Breast epithelium (tissue), 3 donors: Measurements from ENCODE around the gene RUSF1.

Source experiments
- POLR2A ChIP-seq: fragments of 450-650 bp; IDR thresholded peaks from one replicate; pipeline ENCODE4 v1.6.1; 2016; ENCODE audit warnings: antibody characterized with exemption, mild to moderate bottlenecking, moderate library complexity
- POLR2AphosphoS5 ChIP-seq, 3 donors: sonication (generic); formaldehyde crosslinking; IDR thresholded peaks; one replicate each; pipeline ENCODE4 v1.6.1; 2017; ENCODE audit warnings: antibody characterized with exemption in 3 of 3
- TF ChIP-seq, protein P1 (sequence below), 3 donors: fragments of 450-650 bp; IDR thresholded peaks; one replicate each; pipeline ENCODE4 v1.5.1; 2016 to 2017; ENCODE audit warnings: antibody characterized with exemption in 3 of 3, mild to moderate bottlenecking in 3 of 3, moderate library complexity in 3 of 3

GRCh38 chr16:31487720-31488467, 20.3 kb downstream of the RUSF1 start:
- TF ChIP-seq POLR2A (no peak), POLR2AphosphoS5 (IDR thresholded peaks at IDR 0.05) (peak in 2 of 3 donors; percentile 6 to 23)
- TF ChIP-seq, protein P1, sequence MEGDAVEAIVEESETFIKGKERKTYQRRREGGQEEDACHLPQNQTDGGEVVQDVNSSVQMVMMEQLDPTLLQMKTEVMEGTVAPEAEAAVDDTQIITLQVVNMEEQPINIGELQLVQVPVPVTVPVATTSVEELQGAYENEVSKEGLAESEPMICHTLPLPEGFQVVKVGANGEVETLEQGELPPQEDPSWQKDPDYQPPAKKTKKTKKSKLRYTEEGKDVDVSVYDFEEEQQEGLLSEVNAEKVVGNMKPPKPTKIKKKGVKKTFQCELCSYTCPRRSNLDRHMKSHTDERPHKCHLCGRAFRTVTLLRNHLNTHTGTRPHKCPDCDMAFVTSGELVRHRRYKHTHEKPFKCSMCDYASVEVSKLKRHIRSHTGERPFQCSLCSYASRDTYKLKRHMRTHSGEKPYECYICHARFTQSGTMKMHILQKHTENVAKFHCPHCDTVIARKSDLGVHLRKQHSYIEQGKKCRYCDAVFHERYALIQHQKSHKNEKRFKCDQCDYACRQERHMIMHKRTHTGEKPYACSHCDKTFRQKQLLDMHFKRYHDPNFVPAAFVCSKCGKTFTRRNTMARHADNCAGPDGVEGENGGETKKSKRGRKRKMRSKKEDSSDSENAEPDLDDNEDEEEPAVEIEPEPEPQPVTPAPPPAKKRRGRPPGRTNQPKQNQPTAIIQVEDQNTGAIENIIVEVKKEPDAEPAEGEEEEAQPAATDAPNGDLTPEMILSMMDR (IDR thresholded peaks at IDR 0.05), result no peak
